Vagina (tissue), 2 donors: ENCODE results near the gene TPCN2.

Experiments used
- POLR2A ChIP-seq, 2 donors: fragments of 450-650 bp; IDR thresholded peaks; one replicate each; pipeline ENCODE4 v1.6.1; 2017; ENCODE audit warnings: antibody characterized with exemption in 2 of 2, mild to moderate bottlenecking in 2 of 2, moderate library complexity in 2 of 2
- POLR2AphosphoS5 ChIP-seq, 2 donors: sonication (generic); formaldehyde crosslinking; IDR thresholded peaks; one replicate each; pipeline ENCODE4 v1.9.0; 2017; ENCODE audit warnings: antibody characterized with exemption in 2 of 2, mild to moderate bottlenecking in 2 of 2, low read depth in 1 of 2; ENCODE audit not compliant: insufficient read depth in 1 of 2

GRCh38 chr11:69067200-69067599 is 18.5 kb downstream of the TPCN2 start:
- no peak for TF ChIP-seq POLR2A (IDR thresholded peaks at IDR 0.05)
- TF ChIP-seq POLR2AphosphoS5 (IDR thresholded peaks at IDR 0.05; ENCODE audit: insufficient read depth in 1 of 2, low read depth in 1 of 2): no peak
